ENCODE measurements around the gene BCL7C.

BCL7C gene

GRCh38 chr16:30922420-30922959 is 28.6 kb upstream of the BCL7C start:
- peak; percentile 87 for ATAC-seq
- DNase-seq: peak; percentile 99

GRCh38 chr16:30921748-30922419 is 28.0 kb upstream of the BCL7C start:
- ATAC-seq (no peak), DNase-seq (peak; percentile 92)

GRCh38 chr16:30921459-30921747 is 27.5 kb upstream of the BCL7C start:
- no peak for ATAC-seq
- DNase-seq: no peak

GRCh38 chr16:30920891-30921290 is 27.0 kb upstream of the BCL7C start:
- ATAC-seq (no peak), DNase-seq (no peak)

- no peak for ATAC-seq
Measured at GRCh38 chr16:30918614-30919013, 24.7 kb upstream of the BCL7C start.

GRCh38 chr16:30914830-30915229 is 21.0 kb upstream of the BCL7C start:
- DNase-seq (no peak), ATAC-seq (no peak)

More at GRCh38 chr16:30918614-30919013, 24.7 kb upstream of the BCL7C start:
- no peak for DNase-seq

GRCh38 chr16:30912794-30913412 is 19.0 kb upstream of the BCL7C start:
- no peak for DNase-seq

GRCh38 chr16:30910427-30911029 is 16.7 kb upstream of the BCL7C start:
- DNase-seq (no peak), ATAC-seq (no peak)

More at GRCh38 chr16:30912794-30913412, 19.0 kb upstream of the BCL7C start:
- no peak for ATAC-seq

GRCh38 chr16:30907064-30907463 is 13.2 kb upstream of the BCL7C start:
- DNase-seq (no peak), ATAC-seq (no peak)

- ATAC-seq: no peak
Measured at GRCh38 chr16:30904114-30904780, 10.4 kb upstream of the BCL7C start.

GRCh38 chr16:30903596-30903995 is 9.7 kb upstream of the BCL7C start:
- DNase-seq: no peak
- no peak for ATAC-seq

More at GRCh38 chr16:30904114-30904780, 10.4 kb upstream of the BCL7C start:
- DNase-seq: no peak

GRCh38 chr16:30903002-30903401 is 9.1 kb upstream of the BCL7C start:
- ATAC-seq (peak; percentile 41), DNase-seq (no peak)

GRCh38 chr16:30902029-30902972 is 8.4 kb upstream of the BCL7C start:
- DNase-seq: peak; percentile 72
- peak; percentile 82 for ATAC-seq

- DNase-seq: no peak
- ATAC-seq: no peak
Measured at GRCh38 chr16:30901201-30902028, 7.5 kb upstream of the BCL7C start.

- ATAC-seq (no peak), DNase-seq (no peak)
Measured at GRCh38 chr16:30900588-30900987, 6.7 kb upstream of the BCL7C start.

GRCh38 chr16:30899794-30900193 is 5.9 kb upstream of the BCL7C start:
- ATAC-seq (no peak), DNase-seq (no peak)

GRCh38 chr16:30896889-30897733 is 3.2 kb upstream of the BCL7C start:
- peak; percentile 86 for DNase-seq
- ATAC-seq: peak; percentile 68

- ATAC-seq (no peak), DNase-seq (no peak)
Measured at GRCh38 chr16:30896261-30896888, 2.5 kb upstream of the BCL7C start, which contains the start of gene CTF1. Gene CTF1, plus strand, starts transcription at chr16:30896614. Its CDS starts 30 bp downstream, at chr16:30896644.

- DNase-seq (no peak), ATAC-seq (no peak)
Measured at GRCh38 chr16:30895627-30896260, 1.9 kb upstream of the BCL7C start.

Measured in stimulated activated naive CD8-positive, alpha-beta T cell treated with anti-CD3 and anti-CD28 coated beads, Interleukin-15, Interleukin-2, amounts not matched to agents 100 U/mL and 50 U/mL, for 24 hours (primary cell).